GM12878 (cell line): ENCODE measurements around the gene PHYH. TPM values are rescaled to one million over a fixed set of nuclear protein-coding genes. Genes with fewer than 3 reads are reported as not detected.

ENCODE experiments used
- ATAC-seq: fragments of 200-7000 bp; cut with Tn5 transposase; 3 replicates; pipeline ENCODE4 v1.9.1; 2020; ENCODE audit warnings: mild to moderate bottlenecking, moderate library complexity
- Bru-seq: library from RNA; stranded (reverse); fragments of 400-500 nt; gene quantifications from one replicate; lab custom pipeline; 2021; lab: Mats Ljungman, UMichigan
- BruChase-seq, 2 experiments: library from RNA; stranded (reverse); fragments of 400-500 nt; gene quantifications; one replicate each; lab custom pipeline; 2021; lab: Mats Ljungman, UMichigan
- BruUV-seq: library from RNA; stranded (reverse); fragments of 400-500 nt; replicated peaks from 2 replicates; lab custom pipeline; 2021; lab: Mats Ljungman, UMichigan
- CTCF ChIA-PET: fragments of 300-600 bp; sonication (Branson Sonifier 250); formaldehyde crosslinking; extraction: SDS; loops from one replicate; lab custom pipeline; 2021; ENCODE audit warnings: inconsistent platforms; lab: Yijun Ruan, JAX
- POLR2A ChIA-PET: fragments of 350-600 bp; formaldehyde crosslinking; extraction: SDS; loops from one replicate; lab custom pipeline; 2021; ENCODE audit warnings: inconsistent platforms; lab: Charles Lee
- RAD21 ChIA-PET: fragments of 300-600 bp; sonication (Branson Sonifier 250); formaldehyde crosslinking; loops from one replicate; lab custom pipeline; 2023; ENCODE audit warnings: antibody characterized with exemption; ENCODE audit not compliant: unreplicated experiment; lab: Charles Lee
- SMC1A ChIA-PET: fragments of 300-600 bp; sonication (Branson Sonifier 250); formaldehyde crosslinking; loops from one replicate; lab custom pipeline; 2023; ENCODE audit not compliant: unreplicated experiment, uncharacterized antibody; lab: Charles Lee
- DNase-seq: peaks from one replicate; pipeline ENCODE4 v3.0.0-alpha.2; 2011; ENCODE audit warnings: low read depth, low spot score
- FAIRE-seq: peaks from 3 replicates; lab custom pipeline; 2011; peaks lifted over from hg19 to GRCh38; lab: Jason Lieb, UNC
- H2AFZ ChIP-seq: 2 replicates; pipeline ENCODE4 v1.6.0; 2011; ENCODE audit warnings: low read depth, low read length, control low read depth; ENCODE audit not compliant: control insufficient read depth
- H3K27ac ChIP-seq: 2 replicates; pipeline ENCODE4 v1.5.1; 2011; ENCODE audit warnings: control low read depth; ENCODE audit not compliant: control insufficient read depth, insufficient read depth
- H3K27me3 ChIP-seq, 2 experiments: replicated peaks in 1 of 2; 2 replicates each; pipeline versions ENCODE4 v1.6.0 to v1.6.1; 2011; ENCODE audit warnings: low read length in 1 of 2; ENCODE audit not compliant: control insufficient read depth in 2 of 2, insufficient read depth in 2 of 2
- H3K36me3 ChIP-seq, 2 experiments: 2 replicates each; pipeline ENCODE4 v1.5.1; 2011; ENCODE audit warnings: low read length in 1 of 2; ENCODE audit not compliant: control insufficient read depth in 2 of 2, insufficient read depth in 2 of 2
- H3K4me1 ChIP-seq: 2 replicates; pipeline ENCODE4 v1.6.1; 2011; ENCODE audit warnings: mild to moderate bottlenecking, low read length, moderate library complexity, mixed read lengths; ENCODE audit not compliant: control insufficient read depth, insufficient read depth
- H3K4me2 ChIP-seq: 2 replicates; pipeline ENCODE4 v1.6.0; 2011; ENCODE audit warnings: control low read depth; ENCODE audit not compliant: control insufficient read depth, insufficient read depth
- H3K4me3 ChIP-seq: fragments of 200-600 bp; sonication (generic); 2 replicates; pipeline ENCODE4 v1.5.1; 2016
- H3K79me2 ChIP-seq: 2 replicates; pipeline ENCODE4 v1.6.0; 2011; ENCODE audit warnings: low read length; ENCODE audit not compliant: control insufficient read depth, insufficient read depth
- H3K9ac ChIP-seq: 2 replicates; pipeline ENCODE4 v1.8.0; 2011; ENCODE audit warnings: low read length, control low read depth, mixed read lengths; ENCODE audit not compliant: control insufficient read depth, insufficient read depth
- H3K9me3 ChIP-seq: replicated peaks from 3 replicates; pipeline ENCODE4 v1.5.1; 2011; ENCODE audit warnings: mild to moderate bottlenecking, low read length; ENCODE audit not compliant: control insufficient read depth, insufficient read depth
- H4K20me1 ChIP-seq: 2 replicates; pipeline ENCODE4 v1.6.0; 2011; ENCODE audit not compliant: control insufficient read depth, insufficient read depth
- BACH1 ChIP-seq: fragments of 450-650 bp; IDR thresholded peaks from 2 replicates; pipeline ENCODE4 v1.6.1; 2017; ENCODE audit warnings: mild to moderate bottlenecking, borderline replicate concordance
- BHLHE40 ChIP-seq, 2 experiments: fragments of 450-650 bp in 1 of 2; IDR thresholded peaks; 2 replicates each; pipeline ENCODE4 v1.6.1; 2011 to 2017; ENCODE audit warnings: low read depth in 2 of 2, borderline replicate concordance in 1 of 2, improper control_type of control experiment in 1 of 2, low read length in 1 of 2, mild to moderate bottlenecking in 1 of 2
- CBX3 ChIP-seq: fragments of 200-600 bp; sonication (generic); IDR thresholded peaks from 2 replicates; pipeline ENCODE4 v1.6.1; 2016; ENCODE audit warnings: low read depth, borderline replicate concordance
- CTCF ChIP-seq, 3 experiments: IDR thresholded peaks in 2 of 3; conservative IDR thresholded peaks in 1 of 3; 2 replicates each; pipeline ENCODE4 v1.5.1; 2011; ENCODE audit warnings: low read depth in 3 of 3, low read length in 3 of 3, mild to moderate bottlenecking in 3 of 3, control low read depth in 2 of 3, moderate library complexity in 2 of 3, inconsistent platforms in 1 of 3, mixed read lengths in 1 of 3; ENCODE audit not compliant: control insufficient read depth in 2 of 3, insufficient read depth in 1 of 3; ENCODE audit errors: extremely low read depth in 1 of 3
- DPF2 ChIP-seq: fragments of 450-650 bp; IDR thresholded peaks from 2 replicates; pipeline ENCODE4 v1.6.1; 2017; ENCODE audit warnings: mild to moderate bottlenecking
- HCFC1 ChIP-seq: fragments of 150-350 bp; IDR thresholded peaks from 2 replicates; pipeline ENCODE4 v1.6.1; 2014; ENCODE audit warnings: low read length
- HDAC6 ChIP-seq: fragments of 200-600 bp; sonication (generic); IDR thresholded peaks from one replicate; pipeline ENCODE4 v1.8.0; 2017; ENCODE audit warnings: antibody characterized with exemption; ENCODE audit not compliant: unreplicated experiment
- IKZF1 ChIP-seq: fragments of 450-650 bp; conservative IDR thresholded peaks from 2 replicates; pipeline ENCODE4 v1.6.1; 2017; ENCODE audit warnings: antibody characterized with exemption, mild to moderate bottlenecking
- LARP7 ChIP-seq: fragments of 450-650 bp; IDR thresholded peaks from 2 replicates; pipeline ENCODE4 v1.6.1; 2017; ENCODE audit warnings: mild to moderate bottlenecking
- MEF2B ChIP-seq: fragments of 450-650 bp; IDR thresholded peaks from 2 replicates; pipeline ENCODE4 v1.6.1; 2018; ENCODE audit warnings: mild to moderate bottlenecking, moderate library complexity; ENCODE audit not compliant: partially characterized antibody, poor library complexity, severe bottlenecking
- NFYB ChIP-seq: IDR thresholded peaks from 2 replicates; pipeline ENCODE4 v1.6.1; 2011; ENCODE audit warnings: low read depth, mild to moderate bottlenecking, low read length, improper control_type of control experiment, moderate library complexity; ENCODE audit not compliant: insufficient read depth
- NR2C1 ChIP-seq: fragments of 450-650 bp; IDR thresholded peaks from 2 replicates; pipeline ENCODE4 v1.6.1; 2017; ENCODE audit warnings: antibody characterized with exemption, mild to moderate bottlenecking, moderate library complexity
- POLR2A ChIP-seq: IDR thresholded peaks from 2 replicates; pipeline ENCODE4 v1.6.1; 2011; ENCODE audit warnings: low read depth, mild to moderate bottlenecking, low read length
- RUNX3 ChIP-seq: IDR thresholded peaks from 2 replicates; pipeline ENCODE4 v1.6.1; 2012; ENCODE audit warnings: low read length, inconsistent platforms
- SIN3A ChIP-seq: IDR thresholded peaks from 2 replicates; pipeline ENCODE4 v1.6.1; 2012; ENCODE audit warnings: low read depth, low read length, improper control_type of control experiment
- ZBED1 ChIP-seq: IDR thresholded peaks from 2 replicates; pipeline ENCODE4 v1.6.1; 2016; ENCODE audit warnings: borderline replicate concordance
- ZNF274 ChIP-seq: IDR thresholded peaks from one replicate; pipeline ENCODE4 v1.8.0; 2011; ENCODE audit not compliant: insufficient read length, insufficient read depth
- WGBS: methylation state at CpG from one replicate; pipeline ENCODE4 v1.1.6; 2016; ENCODE audit warnings: low lambda C conversion rate; ENCODE audit not compliant: insufficient replicate concordance, insufficient coverage; ENCODE audit errors: missing lambda C conversion rate; 5-methylcytosine and 5-hydroxymethylcytosine counted together
- in situ Hi-C: fragments of 300-500 bp; cut with MboI; formaldehyde crosslinking; loops from 9 replicates; pipeline ENCODE4 v1.14.3; 2018; ENCODE audit warnings: mixed read lengths
- intact Hi-C: fragments of 100-400 bp; cut with micrococcal nuclease; formaldehyde crosslinking; loops from one replicate; pipeline ENCODE4 v1.14.2; 2022; ENCODE audit not compliant: unreplicated experiment
- long read RNA-seq, 2 experiments: library from polyadenylated mRNA; unstranded; transcript quantifications; one replicate each; pipeline ENCODE4 v2.0.0, GENCODE V29; 2019 to 2020
- polyA minus RNA-seq, 3 experiments: library from RNA; depleted of rRNA, polyadenylated mRNA; stranded (reverse); fragments of >200 nt; gene quantifications; 2 replicates each; pipeline ENCODE4 v1.2.3, GENCODE V29; 2011
- polyA plus RNA-seq, 11 experiments: library from polyadenylated mRNA; depleted of rRNA in 4 of 11; unstranded in 6 of 11; stranded (reverse) in 5 of 11; fragments of >200 nt; fragmentation: Nextera tagmentation in 4 of 11; fragmentation: Illumina TruSeq in 1 of 11; extraction: Ambion mirVana in 4 of 11; extraction: Trizol in 1 of 11; gene quantifications; 1 replicate in 1 of 11; 2 replicates in 10 of 11; pipeline versions ENCODE4 v1.2.1 to v1.2.3, GENCODE V29; 2011 to 2016; ENCODE audit warnings: inconsistent platforms in 2 of 11, missing spikeins in 2 of 11, low read depth in 1 of 11
- total RNA-seq, 4 experiments: library from RNA; depleted of rRNA in 3 of 4; stranded (reverse); fragments of >200 nt in 3 of 4; fragmentation: Illumina TruSeq in 1 of 4; extraction: Trizol in 1 of 4; gene quantifications; 2 replicates each; pipeline versions ENCODE4 v1.2.1 to v1.2.3, GENCODE V29; 2013 to 2021

PHYH gene
- total RNA-seq (2013; cell fraction: nucleolus; rRNA removed) = 2.6 and 3.0 TPM in 2 replicates
- total RNA-seq (2014; rRNA removed) = 4.5 and 4.7 TPM in 2 replicates
- total RNA-seq (2014; rRNA removed; fragmentation: Illumina TruSeq; extraction: Trizol) = 3.2 and 4.1 TPM in 2 replicates
- 4.6 and 4.8 TPM in 2 replicates for total RNA-seq (2021)
- 1.6 TPM for polyA plus RNA-seq (2011; ENCODE audit: low read depth)
- polyA plus RNA-seq (2011; rRNA removed) = 3.2 and 4.6 TPM in 2 replicates
- polyA plus RNA-seq (2011; cell fraction: cytosol; rRNA removed) = 2.8 and 3.3 TPM in 2 replicates
- 1.7 and 2.5 TPM in 2 replicates for polyA plus RNA-seq (2011; cell fraction: nucleus; rRNA removed)
- 3.7 and 5.3 TPM in 2 replicates for polyA plus RNA-seq (2012)
- polyA plus RNA-seq (2014; fragmentation: Illumina TruSeq; extraction: Trizol) = 4.6 and 5.2 TPM in 2 replicates
- polyA plus RNA-seq (2014; fragmentation: Nextera tagmentation; extraction: Ambion mirVana) = 1 to 10 TPM; 5.8 to 8.4 TPM
- polyA plus RNA-seq (2014; rRNA removed) = 3.7 and 4.7 TPM in 2 replicates
- polyA plus RNA-seq (2016; fragmentation: Nextera tagmentation; extraction: Ambion mirVana) = 10 to 100 TPM in 1 of 2 experiments, 1 to 10 TPM in 1; 7.5 to 10.3 TPM
- polyA minus RNA-seq (2011; rRNA and poly(A)+ RNA removed) = 1.5 and 1.9 TPM in 2 replicates
- 0.94 TPM in 1 of 2 replicates, not detected in the other for polyA minus RNA-seq (2011; cell fraction: cytosol; rRNA and poly(A)+ RNA removed)
- 0.85 and 1.5 TPM in 2 replicates for polyA minus RNA-seq (2011; cell fraction: nucleus; rRNA and poly(A)+ RNA removed)
- percentile 49 among the genes with signal in this experiment for Bru-seq, nascent RNA
- BruChase-seq, experiment 1, labeled RNA remaining after a 6-hour chase = percentile 45 among the genes with signal in this experiment
- BruChase-seq, experiment 2, labeled RNA remaining after a 2-hour chase = percentile 42 among the genes with signal in this experiment
- long read RNA-seq, experiment 1, partial matches to known transcripts = 0 of 4 reads
- long read RNA-seq, experiment 1, other reads (novel, unspliced or antisense) = 0 of 4 reads
- long read RNA-seq, experiment 2, transcript PHYH-201 (9 exons, 1,577 nt) = major isoform, 29 of 33 reads
- long read RNA-seq, experiment 2, partial matches to known transcripts = 2 of 33 reads
- long read RNA-seq, experiment 2, other reads (novel, unspliced or antisense) = 2 of 33 reads

GRCh38 chr10:13299437-13300287 is at the start of gene PHYH:
Gene PHYH, minus strand, starts transcription at chr10:13300064. Its CDS starts 22 bp downstream, at chr10:13300042.
- FAIRE-seq (peak; percentile 74), DNase-seq (no peak), ATAC-seq (peak; percentile 91)
- no TSS peak for BruUV-seq
- peaks cover 3% of the 10 kb centered on the region; the same call in 1 of the 2 replicates for H3K4me1 ChIP-seq
- ChIA-PET SMC1A (interaction anchor here (0.9 to 1.3 kb wide), 4 partner anchors 22 to 200 kb away, joined by 3 read pairs; partner anchors contain the start of gene OPTN), POLR2A (interaction anchor here (0.7 kb wide), 2 partner anchors 10 to 195 kb away, joined by 3 to 4 read pairs; no protein-coding TSS in a partner anchor), RAD21 (interaction anchor here (0.8 to 1.5 kb wide), 3 partner anchors 41 to 53 kb away, joined by 3 to 6 read pairs (median 3); no protein-coding TSS in a partner anchor), CTCF (interaction anchor here (0.7 to 4.7 kb wide), 5 partner anchors 27 to 360 kb away, joined by 3 to 67 read pairs (median 4); partner anchors contain the start of genes MCM10 and OPTN)
- H4K20me1 ChIP-seq = no peaks in the 10 kb centered on the region
- intact Hi-C loops = no loop called here
- no peaks in the 10 kb centered on the region for H3K9me3 ChIP-seq
- H3K27ac ChIP-seq = no peak within 1 kb of the TSS; the same call in 1 of the 2 replicates
- H3K9ac ChIP-seq = peak within 1 kb of the TSS; percentile 76
- H3K79me2 ChIP-seq = no peaks in the 10 kb centered on the region
- H2AFZ ChIP-seq = peak within 1 kb of the TSS; percentile 90
- H3K4me2 ChIP-seq = peak within 1 kb of the TSS; percentile 91
- no peaks in the 10 kb centered on the region for H3K27me3 ChIP-seq
- H3K4me3 ChIP-seq = peak within 1 kb of the TSS; percentile 66
- in situ Hi-C loops = loop anchor here (5.0 kb wide), 1 partner anchor 137 kb away; the partner anchor contains the start of gene MCM10
- under 1% methylated on average over 84 of the region's 88 CpGs for WGBS
- H3K36me3 ChIP-seq = no peaks in the 10 kb centered on the region
- 0 out of 2 replicates have a peak, but pooled peaks have one; percentile 38 for TF ChIP-seq RUNX3
- TF ChIP-seq DPF2 = peak; percentile 85
- peak; percentile 20; the same call in 1 of the 2 replicates for TF ChIP-seq NFYB
- TF ChIP-seq HCFC1 = 0 out of 2 replicates have a peak, but pooled peaks have one; percentile 3
- TF ChIP-seq CBX3 = no peak
- TF ChIP-seq POLR2A = peak; percentile 79
- no peak for TF ChIP-seq ZBED1
- peak; percentile 89 for TF ChIP-seq IKZF1
- TF ChIP-seq LARP7 = peak; percentile 80
- TF ChIP-seq MEF2B = peak; percentile 45
- TF ChIP-seq BHLHE40 (IDR thresholded peaks at IDR 0.05; ENCODE audit: borderline replicate concordance in 1 of 2, low read depth in 2 of 2, low read length in 1 of 2) = peak; percentile 14 to 79; a peak in 2 of 4 replicates
- peak; percentile 32; the same call in 1 of the 2 replicates for TF ChIP-seq NR2C1
- no peak for TF ChIP-seq CTCF (IDR thresholded peaks at IDR 0.05 in 2 of 3, conservative IDR thresholded peaks at IDR 0.05 in 1 of 3; ENCODE audit: control insufficient read depth in 2 of 3, extremely low read depth in 1 of 3, insufficient read depth in 1 of 3, low read depth in 3 of 3, low read length in 3 of 3)
- 0 out of 2 replicates have a peak, but pooled peaks have one; percentile 30 for TF ChIP-seq SIN3A
- peak; percentile 25; the same call in 1 of the 2 replicates for TF ChIP-seq BACH1
- no peak for TF ChIP-seq ZNF274
- TF ChIP-seq HDAC6 = peak; percentile 52
